Psoas muscle (tissue), 8 donors: ENCODE results near the gene WDR35. TPM values are rescaled to one million over a fixed set of nuclear protein-coding genes. Genes with fewer than 3 reads are reported as not detected.

Experiments used
- ATAC-seq, 4 donors: fragments of 200-7000 bp; cut with Tn5 transposase; one replicate each; pipeline ENCODE4 v1.9.1; 2020; ENCODE audit warnings: moderate library complexity in 3 of 4, mild to moderate bottlenecking in 2 of 4
- DNase-seq, 2 donors: peaks; one replicate each; pipeline ENCODE4 v3.0.0-alpha.2; 2020
- H3K27ac ChIP-seq: fragments of 200-600 bp; one replicate; pipeline ENCODE4 v1.8.0; 2022
- H3K27me3 ChIP-seq, 3 donors: fragments of 200-600 bp in 1 of 3; one replicate each; pipeline versions ENCODE4 v1.6.1 to v1.8.0; 2013 to 2022; ENCODE audit warnings: low read length in 2 of 3, mild to moderate bottlenecking in 2 of 3, moderate library complexity in 1 of 3; ENCODE audit not compliant: insufficient read depth in 3 of 3
- H3K36me3 ChIP-seq, 2 donors: fragments of 200-600 bp in 1 of 2; one replicate each; pipeline versions ENCODE4 v1.6.1 to v1.8.0; 2013 to 2022; ENCODE audit warnings: low read depth in 1 of 2, mild to moderate bottlenecking in 1 of 2, moderate library complexity in 1 of 2; ENCODE audit not compliant: insufficient read depth in 1 of 2
- H3K4me1 ChIP-seq: fragments of 200-600 bp; one replicate; pipeline ENCODE4 v1.8.0; 2022
- H3K4me3 ChIP-seq: fragments of 200-600 bp; one replicate; pipeline ENCODE4 v1.8.0; 2022; ENCODE audit warnings: mild to moderate bottlenecking
- H3K9me3 ChIP-seq: fragments of 200-600 bp; one replicate; pipeline ENCODE4 v1.8.0; 2022
- CTCF ChIP-seq: fragments of 200-600 bp; IDR thresholded peaks from one replicate; pipeline ENCODE4 v1.8.0; 2022; ENCODE audit warnings: antibody characterized with exemption
- WGBS, 3 donors: extraction: QIAGEN DNeasy Blood & Tissue Kit; methylation state at CpG; one replicate each; pipeline versions ENCODE4 v1.1.6 to v1.1.7; 2013; 5-methylcytosine and 5-hydroxymethylcytosine counted together
- intact Hi-C, 2 donors: fragments of 100-400 bp; cut with DNase I; formaldehyde crosslinking; loops; one replicate each; pipeline versions ENCODE4 v1.11.0 to v1.14.2; 2022
- polyA plus RNA-seq, 3 donors: library from polyadenylated mRNA; stranded (reverse); fragments of 200-250 nt; gene quantifications; one replicate each; pipeline ENCODE4 v1.2.3, GENCODE V29; 2013
- total RNA-seq, 4 donors: library from RNA; stranded (reverse); fragmentation: NEBNext Ultra II Directional in 2 of 4; extraction: Animal tissue kit (Norgen Biotek cat#: 25700) in 2 of 4; gene quantifications; one replicate each; pipeline versions ENCODE4 v1.2.1 to v1.2.4, GENCODE V29; 2021 to 2023
- donor health status: healthy with polysubstance abuse.
- donor health status: DM: no; HTN: no; CAD: no; lungs with moderate emphysema.
- donor health status: Bipolar disorder and iron deficiency.
- donor health status: healthy.
- donor health status: DM: yes; HTN: yes; CAD: no.
- donor health status: DM: no; HTN: no; CAD: no.
- donor health status: DM: no; HTN: no; CAD: no.
- donor health status: DM: yes; HTN: yes; CAD: no.

Gene WDR35
- total and polyA plus RNA-seq, 7 donors, result 1.7 to 6.1 (median 3.4) TPM

- DNase-seq, result no peak
- no peak overlapping the region for H3K27ac ChIP-seq
- no peak overlapping the region for H3K4me3 ChIP-seq
- H3K36me3 ChIP-seq, result peaks cover 0 to 7% of the 10 kb centered on the region in 2 donors
- no peaks in the 10 kb centered on the region for H3K4me1 ChIP-seq
- intact Hi-C loops, result no loop called here
- no peak for TF ChIP-seq CTCF
- no peaks in the 10 kb centered on the region for H3K27me3 ChIP-seq
- WGBS, 3 donors, result 77 to 90% (median 89%) methylated on average over 1 of the region's 1 CpG
- no peaks in the 10 kb centered on the region for H3K9me3 ChIP-seq
- no peak for ATAC-seq
Measured at GRCh38 chr2:19914266-19914975, 75.5 kb downstream of the WDR35 start.

GRCh38 chr2:19911808-19912509 is 77.9 kb downstream of the WDR35 start:
- no peaks in the 10 kb centered on the region for H3K4me1 ChIP-seq
- DNase-seq (no peak), ATAC-seq (no peak)
- no peak for TF ChIP-seq CTCF
- no peaks in the 10 kb centered on the region for H3K27me3 ChIP-seq
- intact Hi-C loops, result no loop called here
- H3K4me3 ChIP-seq, result no peak overlapping the region
- H3K9me3 ChIP-seq, result no peaks in the 10 kb centered on the region
- H3K36me3 ChIP-seq, result peaks cover 0 to 7% of the 10 kb centered on the region in 2 donors
- 95 to 96% (median 96%) methylated on average over 9 of the region's 9 CpGs for WGBS, 3 donors
- H3K27ac ChIP-seq, result no peak overlapping the region

- WGBS, 3 donors, result 0 to 1% (median 1%) methylated on average over 21 of the region's 21 CpGs
- ATAC-seq (peak in 3 of 4 donors; percentile 7 to 29 (median 9)), DNase-seq (no peak)
- H3K27ac ChIP-seq, result peak overlapping the region; percentile 93
- no peaks in the 10 kb centered on the region for H3K36me3 ChIP-seq
- no peaks in the 10 kb centered on the region for H3K27me3 ChIP-seq
- TF ChIP-seq CTCF, result no peak
- no peaks in the 10 kb centered on the region for H3K9me3 ChIP-seq
- peaks cover 35% of the 10 kb centered on the region for H3K4me1 ChIP-seq
- intact Hi-C loops, result no loop called here
- H3K4me3 ChIP-seq, result peak overlapping the region; percentile 76
Measured at GRCh38 chr2:19902216-19902740, 87.6 kb downstream of the WDR35 start.

GRCh38 chr2:19901442-19902215 is 88.3 kb downstream of the WDR35 start, which contains the start of gene TTC32:
TTC32 (minus strand) TSS chr2:19901983; CDS start chr2:19901854, 129 bp downstream.
- intact Hi-C loops, result no loop called here
- ATAC-seq (peak; percentile 97 to 99 (median 98)), DNase-seq (peak; percentile 94 to 97)
- Histone ChIP-seq H3K27ac (peak within 1 kb of the TSS; percentile 93), H3K27me3 (no peaks in the 10 kb centered on the region), H3K4me3 (peak within 1 kb of the TSS; percentile 76), H3K9me3 (no peaks in the 10 kb centered on the region), H3K4me1 (peaks cover 41% of the 10 kb centered on the region), H3K36me3 (no peaks in the 10 kb centered on the region)
- no peak for TF ChIP-seq CTCF
- 0% methylated on average over 63 to 65 of the region's 65 CpGs for WGBS, 3 donors
